ENCODE measurements around the gene OPN4.
A peak's percentile ranks its signal among the peaks of the same experiment; 100 is the strongest.

The OPN4 gene

GRCh38 chr10:86684331-86685097 is 30.2 kb downstream of the OPN4 start:
- DNase-seq, result no peak

- no peak for DNase-seq
Measured at GRCh38 chr10:86685416-86685815, 31.1 kb downstream of the OPN4 start.

- DNase-seq, result no peak
Measured at GRCh38 chr10:86685893-86686632, 31.7 kb downstream of the OPN4 start.

- no peak for DNase-seq
Measured at GRCh38 chr10:86686972-86687371, 32.6 kb downstream of the OPN4 start.

- no peak for DNase-seq
Measured at GRCh38 chr10:86687750-86688149, 33.4 kb downstream of the OPN4 start.

GRCh38 chr10:86688398-86688921 is 34.1 kb downstream of the OPN4 start:
- peak; percentile 63 to 75 for DNase-seq

- DNase-seq, result no peak
Measured at GRCh38 chr10:86689146-86689545, 34.8 kb downstream of the OPN4 start.

GRCh38 chr10:86690231-86690630 is 35.9 kb downstream of the OPN4 start:
- DNase-seq, result no peak

GRCh38 chr10:86690657-86691084 is 36.3 kb downstream of the OPN4 start:
- no peak for DNase-seq

- no peak for DNase-seq
Measured at GRCh38 chr10:86691333-86692022, 37.1 kb downstream of the OPN4 start.

- no peak for DNase-seq
Measured at GRCh38 chr10:86692023-86692514, 37.7 kb downstream of the OPN4 start.

- no peak for DNase-seq
Measured at GRCh38 chr10:86692664-86693063, 38.3 kb downstream of the OPN4 start.

GRCh38 chr10:86693275-86693674 is 38.9 kb downstream of the OPN4 start:
- DNase-seq, result no peak

GRCh38 chr10:86693721-86694369 is 39.5 kb downstream of the OPN4 start:
- peak in 1 of 2 experiments; percentile 18 for DNase-seq

GRCh38 chr10:86698207-86698940 is 44.0 kb downstream of the OPN4 start:
- no peak for DNase-seq

GRCh38 chr10:86699125-86699524 is 44.8 kb downstream of the OPN4 start:
- no peak for DNase-seq

GRCh38 chr10:86699541-86699940 is 45.2 kb downstream of the OPN4 start:
- DNase-seq, result no peak

GRCh38 chr10:86699991-86700840 is 45.9 kb downstream of the OPN4 start:
- no peak for DNase-seq

GRCh38 chr10:86700851-86701617 is 46.7 kb downstream of the OPN4 start:
- no peak for DNase-seq

GRCh38 chr10:86703176-86703575 is 48.8 kb downstream of the OPN4 start:
- DNase-seq, result no peak
